GM21786 (cell line): ENCODE data around the gene SULT4A1.

ENCODE experiments used
- ATAC-seq: cut with Tn5 transposase; IDR thresholded peaks from one replicate; pipeline ENCODE4 v1.9.1; 2021; ENCODE audit not compliant: unreplicated experiment

The SULT4A1 gene

DNA sequence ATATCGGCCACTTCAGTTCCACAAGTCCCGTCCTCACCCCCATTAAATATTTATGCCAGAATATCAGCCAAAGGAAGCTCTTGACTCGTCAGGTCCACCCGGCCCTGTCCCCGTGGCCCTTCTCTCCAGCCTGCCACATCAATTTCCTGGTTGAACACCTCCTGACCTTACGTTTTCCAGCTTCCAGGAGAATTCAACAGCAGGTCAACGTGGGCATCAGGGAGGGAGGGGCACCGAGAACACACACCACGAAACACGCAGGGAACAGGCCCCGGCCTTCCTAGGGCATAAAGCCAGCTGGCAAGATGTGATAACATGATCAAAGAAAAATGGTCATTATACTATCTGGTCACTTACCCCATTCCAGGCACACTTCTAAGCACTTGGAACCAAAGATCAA lies 15.3 kb downstream of the SULT4A1 start:
- no peak for ATAC-seq

GRCh38 chr22:43845981-43846380 lies 16.3 kb downstream of the SULT4A1 start:
- ATAC-seq: no peak

DNA sequence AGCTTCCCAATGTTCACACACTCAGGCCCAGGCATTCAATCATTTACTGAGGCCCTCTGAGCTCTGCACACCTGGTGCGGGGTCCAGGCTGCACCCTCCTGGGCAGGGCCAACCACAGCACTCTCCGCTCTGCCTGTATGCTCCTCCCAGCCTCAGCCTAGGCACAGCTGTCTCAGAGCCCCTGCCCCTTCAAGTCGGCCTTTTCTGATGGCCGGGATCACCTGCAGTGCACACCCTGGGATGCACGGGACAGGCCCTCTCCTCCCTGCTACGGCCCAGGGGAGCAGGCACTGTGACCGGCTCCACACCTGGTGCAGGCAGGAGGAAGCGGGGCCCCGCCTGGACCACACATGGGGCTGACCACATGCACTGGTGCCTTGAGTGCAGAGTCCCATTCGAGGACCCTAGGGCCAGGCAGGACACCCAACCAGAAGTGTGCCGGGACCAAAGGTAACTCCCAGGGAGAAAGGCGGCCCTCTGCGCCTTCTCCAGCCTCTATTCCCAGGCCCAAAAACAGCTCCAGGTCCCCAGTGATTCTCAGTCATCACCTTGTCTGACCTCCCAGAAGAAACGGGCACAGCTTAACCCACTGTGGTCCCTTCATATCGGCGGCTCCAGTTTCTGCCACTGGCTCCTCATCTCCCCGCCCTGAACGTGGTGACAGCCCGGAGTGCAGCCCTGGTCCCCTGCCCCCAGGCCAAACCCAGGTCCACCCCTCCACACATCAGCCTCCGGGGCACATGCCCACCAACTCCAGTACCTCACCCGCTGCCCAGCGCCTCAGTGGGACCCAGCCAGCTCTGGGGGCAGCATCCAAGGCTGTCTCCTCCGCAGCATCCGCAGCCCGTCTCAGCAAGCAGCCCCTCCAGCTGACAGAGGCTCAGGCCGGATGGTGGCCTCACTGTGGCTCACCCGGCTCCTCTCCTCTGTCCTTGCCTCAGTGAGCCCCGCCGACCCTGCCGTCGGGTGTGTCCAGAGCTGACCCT lies 17.5 kb downstream of the SULT4A1 start:
- no peak for ATAC-seq

GRCh38 chr22:43843783-43844530 lies 18.4 kb downstream of the SULT4A1 start:
- ATAC-seq: no peak

DNA sequence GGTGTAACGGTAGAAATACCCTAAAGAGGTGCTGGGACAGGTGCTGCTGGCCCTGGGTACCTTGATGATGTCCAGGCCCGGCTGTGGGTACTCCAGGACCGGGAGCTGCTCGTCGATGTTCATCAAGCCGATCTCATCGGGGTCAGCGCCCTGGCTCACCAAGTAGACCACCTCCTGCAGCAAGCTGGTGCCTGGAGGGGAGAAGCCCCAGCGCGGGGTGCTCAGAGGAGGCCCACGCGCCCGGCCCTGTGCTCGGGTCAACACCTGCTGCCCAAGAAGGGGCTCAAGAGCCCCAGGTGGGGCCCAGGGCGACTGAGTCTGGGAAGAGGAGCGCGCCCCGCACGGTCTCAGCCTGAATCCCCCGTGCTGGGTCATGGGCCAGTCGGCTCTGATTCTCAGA lies 20.6 kb downstream of the SULT4A1 start:
- ATAC-seq: no peak

GRCh38 chr22:43840851-43841250 lies 21.5 kb downstream of the SULT4A1 start:
- no peak for ATAC-seq

DNA sequence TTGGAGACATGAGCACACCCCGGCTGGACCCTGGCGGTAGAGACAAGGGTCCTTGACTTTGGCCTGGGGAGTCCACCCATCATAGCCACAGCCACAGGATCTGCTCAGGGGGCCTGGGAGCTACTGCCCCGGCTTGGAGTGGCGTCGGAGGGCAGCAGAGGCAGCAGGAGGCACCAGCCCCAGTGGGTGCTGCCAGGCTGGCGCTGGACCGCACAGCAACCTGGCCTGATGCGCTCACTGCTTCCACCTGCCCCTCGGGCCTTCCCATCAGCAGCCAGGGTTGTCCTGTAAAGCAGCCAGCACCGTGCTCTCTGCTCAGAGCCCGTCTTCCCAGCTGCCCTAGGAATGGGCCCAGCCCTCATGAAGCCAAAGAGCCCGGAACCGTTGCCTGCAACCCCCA lies 21.9 kb downstream of the SULT4A1 start:
- no peak for ATAC-seq

- no peak for ATAC-seq
Observed at GRCh38 chr22:43839781-43840180, 22.5 kb downstream of the SULT4A1 start.

- ATAC-seq: no peak
Observed at GRCh38 chr22:43838571-43839307, 23.6 kb downstream of the SULT4A1 start.

- no peak for ATAC-seq
Observed at GRCh38 chr22:43838161-43838560, 24.2 kb downstream of the SULT4A1 start.

DNA sequence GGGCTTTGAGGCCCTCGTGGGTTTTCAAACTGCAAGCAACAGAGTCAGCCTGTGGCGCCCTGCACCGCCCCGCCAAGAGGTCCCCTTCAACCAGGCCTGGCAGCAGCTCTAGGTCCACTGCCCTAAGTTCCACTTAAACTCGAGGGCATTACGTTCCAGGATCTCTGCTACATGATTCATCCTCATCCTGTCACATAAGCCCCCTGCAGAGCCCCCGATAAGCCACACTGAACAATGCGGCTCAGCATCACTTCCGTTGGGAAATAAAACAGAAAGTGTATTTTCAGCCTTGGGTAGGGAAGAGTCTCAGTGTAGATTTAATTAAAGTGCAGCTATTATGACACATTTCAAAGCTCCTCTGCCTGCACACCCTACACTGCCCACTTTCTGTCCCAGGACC lies 24.6 kb downstream of the SULT4A1 start:
- ATAC-seq: no peak

GRCh38 chr22:43835736-43836135 lies 26.6 kb downstream of the SULT4A1 start:
- ATAC-seq: no peak

DNA sequence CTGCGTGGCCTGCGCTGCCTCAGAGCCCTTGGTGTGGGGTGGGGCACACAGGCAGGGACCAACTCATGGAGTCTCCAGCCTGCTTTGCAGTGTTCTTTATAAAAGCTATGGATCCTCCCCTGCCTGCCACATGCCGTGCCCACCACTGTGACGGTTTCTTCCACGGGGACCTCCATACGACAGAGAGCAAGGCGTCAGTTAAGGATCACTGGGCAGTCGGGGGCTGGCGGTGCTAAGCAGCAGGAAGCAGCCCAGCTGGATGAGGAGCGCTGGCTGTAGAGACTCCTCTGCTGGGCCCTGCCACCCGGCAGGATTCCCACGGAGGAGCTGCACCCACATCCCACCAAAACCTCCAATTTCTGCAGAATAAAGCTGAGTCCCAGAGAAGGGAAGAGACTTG lies 27.1 kb downstream of the SULT4A1 start:
- ATAC-seq: no peak

- ATAC-seq: no peak
Observed at GRCh38 chr22:43833286-43834240, 28.8 kb downstream of the SULT4A1 start.

- no peak for ATAC-seq
Observed at GRCh38 chr22:43832393-43833265, 29.7 kb downstream of the SULT4A1 start.

DNA sequence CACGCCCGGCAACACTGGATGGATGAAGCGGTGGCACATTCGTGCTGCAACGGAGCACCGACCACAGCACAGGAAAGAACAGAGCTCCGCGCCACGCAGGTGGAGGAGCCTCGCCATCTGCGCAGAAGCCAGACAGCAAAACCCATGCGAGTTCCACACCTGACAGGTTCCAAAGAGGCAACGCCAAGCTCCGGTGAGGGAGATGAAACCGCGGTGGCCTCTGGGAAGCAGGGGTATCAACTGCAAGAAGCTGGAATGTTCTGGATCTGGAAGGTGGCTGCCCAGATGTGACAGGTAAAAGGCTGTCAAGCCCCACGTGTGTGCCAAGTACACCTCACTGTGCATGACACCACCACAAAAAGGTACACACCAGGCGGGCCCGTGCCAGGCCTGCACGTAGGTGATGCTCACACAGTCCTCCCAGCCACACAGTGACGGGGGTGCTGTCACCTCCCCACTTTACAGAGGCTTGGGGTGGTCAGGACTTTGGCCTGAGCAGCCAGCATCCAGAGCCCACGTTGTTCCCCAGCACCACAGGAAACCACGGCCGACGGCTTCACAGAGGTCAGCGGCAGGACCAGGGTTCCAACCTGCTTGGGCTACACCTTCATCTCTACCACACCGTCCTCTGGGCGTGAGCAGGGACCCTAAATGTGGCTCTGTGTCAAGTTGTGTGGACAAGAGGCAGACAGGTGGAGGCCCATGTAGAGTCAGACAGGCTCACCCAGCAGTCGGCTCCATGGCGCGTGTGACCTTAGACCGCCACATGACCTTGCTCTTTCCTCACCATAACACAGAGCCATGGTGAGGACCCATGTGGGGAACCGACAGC lies 30.5 kb downstream of the SULT4A1 start:
- ATAC-seq: no peak

GRCh38 chr22:43830931-43831560 lies 31.3 kb downstream of the SULT4A1 start:
- ATAC-seq: no peak
